Neural cell (in vitro differentiated cells): ENCODE measurements around the gene INF2. TPM values are rescaled to one million over a fixed set of nuclear protein-coding genes. Genes with fewer than 3 reads are reported as not detected.

Experiments
- H2AFZ ChIP-seq: fragments of 200-600, 300-800 bp; sonication (generic), shearing (Covaris generic); 2 replicates; pipeline ENCODE4 v1.6.0; 2014; ENCODE audit warnings: low read depth, mild to moderate bottlenecking, antibody characterized with exemption, low read length, moderate library complexity
- H3F3A ChIP-seq: fragments of 200-600 bp; shearing (Covaris generic); 2 replicates; pipeline ENCODE4 v1.6.1; 2016; ENCODE audit warnings: mild to moderate bottlenecking, moderate library complexity, mixed read lengths, antibody characterized with exemption, low read length; ENCODE audit not compliant: insufficient read depth, poor library complexity, severe bottlenecking
- H3K27ac ChIP-seq: fragments of 200-600, 300-800 bp; sonication (generic), shearing (Covaris generic); 2 replicates; pipeline ENCODE4 v1.5.1; 2014; ENCODE audit warnings: mild to moderate bottlenecking, low read length, moderate library complexity
- H3K27me3 ChIP-seq: fragments of 300-800, 200-600 bp; sonication (generic), shearing (Covaris generic); 2 replicates; pipeline ENCODE4 v1.6.0; 2014; ENCODE audit warnings: mild to moderate bottlenecking, low read depth, low read length, moderate library complexity; ENCODE audit not compliant: insufficient read depth
- H3K36me3 ChIP-seq: fragments of 300-800, 200-600 bp; sonication (generic), shearing (Covaris generic); 2 replicates; pipeline ENCODE4 v1.5.1; 2014; ENCODE audit warnings: mild to moderate bottlenecking, antibody characterized with exemption, low read length, moderate library complexity; ENCODE audit not compliant: insufficient read depth
- H3K4me2 ChIP-seq: fragments of 300-800, 200-600 bp; sonication (generic), shearing (Covaris generic); 2 replicates; pipeline ENCODE4 v1.6.0; 2014; ENCODE audit warnings: mild to moderate bottlenecking, low read length
- H3K4me3 ChIP-seq: fragments of 300-800, 200-600 bp; sonication (generic), shearing (Covaris generic); 2 replicates; pipeline ENCODE4 v1.5.1; 2014; ENCODE audit warnings: mild to moderate bottlenecking, low read length, moderate library complexity
- H3K79me2 ChIP-seq: fragments of 200-600 bp; shearing (Covaris generic); replicated peaks from 2 replicates; pipeline ENCODE4 v1.6.0; 2014; ENCODE audit warnings: mild to moderate bottlenecking, low read length, moderate library complexity; ENCODE audit not compliant: insufficient read depth
- H3K9ac ChIP-seq: fragments of 300-800, 200-600 bp; sonication (generic), shearing (Covaris generic); 2 replicates; pipeline ENCODE4 v1.6.1; 2016; ENCODE audit warnings: mild to moderate bottlenecking, low read length, mixed read lengths
- H3K9me2 ChIP-seq: fragments of 200-600 bp; shearing (Covaris generic); 2 replicates; pipeline ENCODE4 v1.6.1; 2016; ENCODE audit warnings: mild to moderate bottlenecking, low read length, mixed read lengths; ENCODE audit not compliant: insufficient read depth
- H3K9me3 ChIP-seq: fragments of 200-600, 300-800 bp; sonication (generic), shearing (Covaris generic); 2 replicates; pipeline ENCODE4 v1.6.1; 2016; ENCODE audit warnings: mild to moderate bottlenecking, mixed run types, low read length, moderate library complexity, mixed read lengths
- H4K20me1 ChIP-seq: fragments of 200-600 bp; shearing (Covaris generic); 2 replicates; pipeline ENCODE4 v1.6.1; 2016; ENCODE audit warnings: mild to moderate bottlenecking, mixed run types; ENCODE audit not compliant: insufficient read depth
- EP300 ChIP-seq: fragments of 450-650 bp; conservative IDR thresholded peaks from 2 replicates; pipeline ENCODE4 v1.6.1; 2014; ENCODE audit warnings: antibody characterized with exemption, mild to moderate bottlenecking, moderate library complexity; ENCODE audit not compliant: poor library complexity, severe bottlenecking
- EZH2 ChIP-seq: fragments of 200-600, 300-800 bp; shearing (Covaris generic), sonication (generic); IDR thresholded peaks from 2 replicates; pipeline ENCODE4 v1.6.1; 2014; ENCODE audit warnings: antibody characterized with exemption, low read length, borderline replicate concordance, mild to moderate bottlenecking; ENCODE audit not compliant: insufficient read depth, poor library complexity, severe bottlenecking
- MXI1 ChIP-seq: fragments of 450-650 bp; conservative IDR thresholded peaks from 2 replicates; pipeline ENCODE4 v1.6.1; 2014; ENCODE audit warnings: antibody characterized with exemption, mild to moderate bottlenecking; ENCODE audit not compliant: poor library complexity, severe bottlenecking
- POLR2AphosphoS5 ChIP-seq: IDR thresholded peaks from 2 replicates; pipeline ENCODE4 v1.6.1; 2012
- RAD21 ChIP-seq: fragments of 450-650 bp; conservative IDR thresholded peaks from 2 replicates; pipeline ENCODE4 v1.6.1; 2014; ENCODE audit warnings: antibody characterized with exemption, mild to moderate bottlenecking, moderate library complexity
- SMC3 ChIP-seq: fragments of 450-650 bp; conservative IDR thresholded peaks from 2 replicates; pipeline ENCODE4 v1.6.1; 2014; ENCODE audit warnings: antibody characterized with exemption, mild to moderate bottlenecking, moderate library complexity; ENCODE audit not compliant: poor library complexity
- TAF1 ChIP-seq: IDR thresholded peaks from 2 replicates; pipeline ENCODE4 v1.6.1; 2012; ENCODE audit warnings: low read depth
- polyA plus RNA-seq: library from polyadenylated mRNA; depleted of rRNA; stranded (reverse); fragments of >200 nt; gene quantifications from 2 replicates; pipeline ENCODE4 v1.2.3, GENCODE V29; 2014
- TF ChIP-seq, protein P1 (sequence below): fragments of 450-650 bp; IDR thresholded peaks from 2 replicates; pipeline ENCODE4 v1.5.1; 2014; ENCODE audit warnings: antibody characterized with exemption, mild to moderate bottlenecking, moderate library complexity; ENCODE audit not compliant: poor library complexity, severe bottlenecking
- TF ChIP-seq, protein P2 (sequence below): IDR thresholded peaks from 2 replicates; pipeline ENCODE4 v1.6.1; 2012; ENCODE audit warnings: borderline replicate concordance

Gene INF2
- polyA plus RNA-seq, 1 donor from 2014 or later, result 0.02 TPM

DNA sequence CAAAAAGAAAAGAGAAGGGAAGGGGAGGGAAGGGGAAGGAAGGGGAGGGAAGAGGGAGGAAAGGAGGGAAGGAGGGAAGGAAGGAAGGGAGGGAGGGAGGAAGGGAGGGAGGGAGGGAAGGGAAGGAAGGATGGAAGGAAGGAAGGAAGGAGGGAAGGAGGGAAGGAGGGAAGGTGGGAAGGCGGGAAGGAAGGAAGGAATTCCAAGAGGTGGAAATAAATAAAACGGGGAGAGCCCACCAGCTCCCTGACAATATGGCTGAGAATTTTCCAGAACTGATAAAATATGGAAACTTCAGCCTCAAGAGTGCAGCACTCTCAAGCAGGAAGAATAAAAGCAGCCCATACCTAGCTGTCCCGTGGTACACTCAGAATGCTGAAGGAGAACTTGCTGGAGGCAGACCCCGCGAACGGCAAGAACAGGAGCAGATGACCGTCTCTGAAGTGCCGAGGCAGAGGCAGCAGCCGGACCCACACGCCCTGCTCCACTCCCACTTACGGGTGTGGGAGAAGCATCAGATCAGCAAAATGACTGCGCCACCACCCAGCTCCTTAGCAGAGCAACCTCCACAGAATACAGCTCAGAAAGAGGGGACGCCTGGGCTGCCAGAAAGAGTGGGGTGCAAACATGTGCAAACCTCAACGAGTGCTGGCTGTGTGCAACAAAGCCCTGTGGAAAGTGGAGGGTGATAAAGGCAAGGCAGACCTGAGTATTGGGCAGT is 34.1 kb upstream of the INF2 start:
- Histone ChIP-seq H3F3A (peaks cover 2% of the 10 kb centered on the region), H3K4me2 (no peak overlapping the region), H2AFZ (no peak overlapping the region), H3K27me3 (no peaks in the 10 kb centered on the region), H3K36me3 (no peaks in the 10 kb centered on the region), H3K9me3 (peaks cover 3% of the 10 kb centered on the region), H3K9ac (no peak overlapping the region), H3K79me2 (no peaks in the 10 kb centered on the region), H3K9me2 (no peaks in the 10 kb centered on the region), H4K20me1 (no peaks in the 10 kb centered on the region), H3K4me3 (no peak overlapping the region), H3K27ac (no peak overlapping the region)
- no peak for TF ChIP-seq EP300
- no peak for TF ChIP-seq POLR2AphosphoS5
- TF ChIP-seq, protein P1, sequence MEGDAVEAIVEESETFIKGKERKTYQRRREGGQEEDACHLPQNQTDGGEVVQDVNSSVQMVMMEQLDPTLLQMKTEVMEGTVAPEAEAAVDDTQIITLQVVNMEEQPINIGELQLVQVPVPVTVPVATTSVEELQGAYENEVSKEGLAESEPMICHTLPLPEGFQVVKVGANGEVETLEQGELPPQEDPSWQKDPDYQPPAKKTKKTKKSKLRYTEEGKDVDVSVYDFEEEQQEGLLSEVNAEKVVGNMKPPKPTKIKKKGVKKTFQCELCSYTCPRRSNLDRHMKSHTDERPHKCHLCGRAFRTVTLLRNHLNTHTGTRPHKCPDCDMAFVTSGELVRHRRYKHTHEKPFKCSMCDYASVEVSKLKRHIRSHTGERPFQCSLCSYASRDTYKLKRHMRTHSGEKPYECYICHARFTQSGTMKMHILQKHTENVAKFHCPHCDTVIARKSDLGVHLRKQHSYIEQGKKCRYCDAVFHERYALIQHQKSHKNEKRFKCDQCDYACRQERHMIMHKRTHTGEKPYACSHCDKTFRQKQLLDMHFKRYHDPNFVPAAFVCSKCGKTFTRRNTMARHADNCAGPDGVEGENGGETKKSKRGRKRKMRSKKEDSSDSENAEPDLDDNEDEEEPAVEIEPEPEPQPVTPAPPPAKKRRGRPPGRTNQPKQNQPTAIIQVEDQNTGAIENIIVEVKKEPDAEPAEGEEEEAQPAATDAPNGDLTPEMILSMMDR, result no peak
- no peak for TF ChIP-seq MXI1
- TF ChIP-seq SMC3, result no peak
- TF ChIP-seq EZH2, result no peak
- TF ChIP-seq, protein P2, sequence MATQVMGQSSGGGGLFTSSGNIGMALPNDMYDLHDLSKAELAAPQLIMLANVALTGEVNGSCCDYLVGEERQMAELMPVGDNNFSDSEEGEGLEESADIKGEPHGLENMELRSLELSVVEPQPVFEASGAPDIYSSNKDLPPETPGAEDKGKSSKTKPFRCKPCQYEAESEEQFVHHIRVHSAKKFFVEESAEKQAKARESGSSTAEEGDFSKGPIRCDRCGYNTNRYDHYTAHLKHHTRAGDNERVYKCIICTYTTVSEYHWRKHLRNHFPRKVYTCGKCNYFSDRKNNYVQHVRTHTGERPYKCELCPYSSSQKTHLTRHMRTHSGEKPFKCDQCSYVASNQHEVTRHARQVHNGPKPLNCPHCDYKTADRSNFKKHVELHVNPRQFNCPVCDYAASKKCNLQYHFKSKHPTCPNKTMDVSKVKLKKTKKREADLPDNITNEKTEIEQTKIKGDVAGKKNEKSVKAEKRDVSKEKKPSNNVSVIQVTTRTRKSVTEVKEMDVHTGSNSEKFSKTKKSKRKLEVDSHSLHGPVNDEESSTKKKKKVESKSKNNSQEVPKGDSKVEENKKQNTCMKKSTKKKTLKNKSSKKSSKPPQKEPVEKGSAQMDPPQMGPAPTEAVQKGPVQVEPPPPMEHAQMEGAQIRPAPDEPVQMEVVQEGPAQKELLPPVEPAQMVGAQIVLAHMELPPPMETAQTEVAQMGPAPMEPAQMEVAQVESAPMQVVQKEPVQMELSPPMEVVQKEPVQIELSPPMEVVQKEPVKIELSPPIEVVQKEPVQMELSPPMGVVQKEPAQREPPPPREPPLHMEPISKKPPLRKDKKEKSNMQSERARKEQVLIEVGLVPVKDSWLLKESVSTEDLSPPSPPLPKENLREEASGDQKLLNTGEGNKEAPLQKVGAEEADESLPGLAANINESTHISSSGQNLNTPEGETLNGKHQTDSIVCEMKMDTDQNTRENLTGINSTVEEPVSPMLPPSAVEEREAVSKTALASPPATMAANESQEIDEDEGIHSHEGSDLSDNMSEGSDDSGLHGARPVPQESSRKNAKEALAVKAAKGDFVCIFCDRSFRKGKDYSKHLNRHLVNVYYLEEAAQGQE, result no peak
- TF ChIP-seq RAD21, result no peak
- no peak for TF ChIP-seq TAF1

DNA sequence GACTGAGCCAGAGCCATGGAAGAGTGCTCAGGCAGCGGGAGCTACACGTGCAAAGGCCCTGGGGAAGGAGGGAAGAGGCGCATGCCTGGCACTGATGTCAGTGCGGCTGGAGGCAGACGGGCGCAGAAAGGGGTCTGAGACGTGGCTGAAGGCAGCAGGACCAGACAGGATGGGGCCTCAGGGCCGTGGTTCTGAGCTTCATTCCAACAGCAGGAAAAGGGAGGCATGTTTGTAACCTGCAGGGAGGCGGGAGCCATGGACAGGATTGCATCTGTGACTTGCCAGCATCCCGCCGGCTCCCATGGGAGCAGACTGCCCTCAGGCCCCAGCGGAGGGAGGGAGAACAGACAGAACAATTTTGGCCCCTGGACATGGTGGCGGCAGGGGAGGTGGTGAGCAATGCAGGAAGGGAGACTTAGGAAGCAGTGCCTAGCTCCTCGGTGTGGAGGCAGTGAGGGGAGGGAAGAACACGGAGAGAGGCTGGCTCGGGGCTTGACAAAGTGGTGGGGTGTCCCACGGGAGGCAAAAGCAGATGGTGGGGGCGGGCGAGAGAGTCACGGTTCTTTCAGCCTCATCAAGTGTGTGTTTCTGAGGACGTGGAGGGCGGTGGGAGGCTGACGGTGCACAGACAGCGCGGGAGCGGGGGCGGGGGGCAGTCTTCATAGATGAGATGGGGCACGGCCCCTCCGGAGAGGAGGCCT is 33.3 kb upstream of the INF2 start:
- Histone ChIP-seq H3K9me2 (no peaks in the 10 kb centered on the region), H3K79me2 (no peaks in the 10 kb centered on the region), H3K4me2 (no peak overlapping the region), H3K9ac (no peak overlapping the region), H4K20me1 (no peaks in the 10 kb centered on the region), H3K4me3 (no peak overlapping the region), H3F3A (peaks cover 2% of the 10 kb centered on the region), H2AFZ (no peak overlapping the region), H3K9me3 (peaks cover 3% of the 10 kb centered on the region), H3K36me3 (no peaks in the 10 kb centered on the region), H3K27ac (no peak overlapping the region), H3K27me3 (no peaks in the 10 kb centered on the region)
- TF ChIP-seq, protein P1, result no peak
- TF ChIP-seq EP300 (no peak), SMC3 (no peak), RAD21 (no peak), EZH2 (no peak), MXI1 (no peak), TAF1 (no peak), POLR2AphosphoS5 (no peak)
- TF ChIP-seq, protein P2, result no peak
